Measurements from ENCODE around the gene CREM.

Gene CREM

DNA sequence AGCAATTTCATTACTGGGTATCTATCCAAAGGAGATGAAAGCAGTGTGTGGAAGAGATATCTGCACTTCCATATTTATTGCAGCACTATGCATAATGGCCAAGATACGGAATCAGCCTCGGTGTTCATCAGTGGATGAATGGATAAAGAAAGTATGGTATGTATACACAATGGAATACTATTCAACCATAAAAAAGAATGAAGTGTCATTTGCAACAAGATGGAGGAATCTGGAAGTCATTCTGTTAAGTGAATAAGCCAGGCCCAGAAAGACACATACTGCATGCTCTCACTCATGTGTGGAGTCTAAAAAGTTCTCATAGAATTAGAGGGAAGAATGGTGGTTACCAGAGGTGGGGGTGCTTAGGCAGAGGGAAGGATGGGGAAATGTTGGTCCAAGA, 35.3 kb downstream of the CREM start:
- Histone ChIP-seq H3K27ac (no peak overlapping the region), H3K4me3 (ENCODE audit: low read depth, low read length) (no peak overlapping the region), H3K36me3 (replicated peaks) (no peaks in the 10 kb centered on the region), H3K27me3 (replicated peaks) (no peaks in the 10 kb centered on the region)
- TF ChIP-seq, protein P1, sequence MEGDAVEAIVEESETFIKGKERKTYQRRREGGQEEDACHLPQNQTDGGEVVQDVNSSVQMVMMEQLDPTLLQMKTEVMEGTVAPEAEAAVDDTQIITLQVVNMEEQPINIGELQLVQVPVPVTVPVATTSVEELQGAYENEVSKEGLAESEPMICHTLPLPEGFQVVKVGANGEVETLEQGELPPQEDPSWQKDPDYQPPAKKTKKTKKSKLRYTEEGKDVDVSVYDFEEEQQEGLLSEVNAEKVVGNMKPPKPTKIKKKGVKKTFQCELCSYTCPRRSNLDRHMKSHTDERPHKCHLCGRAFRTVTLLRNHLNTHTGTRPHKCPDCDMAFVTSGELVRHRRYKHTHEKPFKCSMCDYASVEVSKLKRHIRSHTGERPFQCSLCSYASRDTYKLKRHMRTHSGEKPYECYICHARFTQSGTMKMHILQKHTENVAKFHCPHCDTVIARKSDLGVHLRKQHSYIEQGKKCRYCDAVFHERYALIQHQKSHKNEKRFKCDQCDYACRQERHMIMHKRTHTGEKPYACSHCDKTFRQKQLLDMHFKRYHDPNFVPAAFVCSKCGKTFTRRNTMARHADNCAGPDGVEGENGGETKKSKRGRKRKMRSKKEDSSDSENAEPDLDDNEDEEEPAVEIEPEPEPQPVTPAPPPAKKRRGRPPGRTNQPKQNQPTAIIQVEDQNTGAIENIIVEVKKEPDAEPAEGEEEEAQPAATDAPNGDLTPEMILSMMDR (IDR thresholded peaks at IDR 0.05; ENCODE audit: low read depth, low read length, missing control alignments): no peak
- in situ Hi-C loops (cut with HindIII; ENCODE audit: low pct_ligation_motif_present, low sequenced_read_pairs): no loop called here
- DNase-seq: no peak

DNA sequence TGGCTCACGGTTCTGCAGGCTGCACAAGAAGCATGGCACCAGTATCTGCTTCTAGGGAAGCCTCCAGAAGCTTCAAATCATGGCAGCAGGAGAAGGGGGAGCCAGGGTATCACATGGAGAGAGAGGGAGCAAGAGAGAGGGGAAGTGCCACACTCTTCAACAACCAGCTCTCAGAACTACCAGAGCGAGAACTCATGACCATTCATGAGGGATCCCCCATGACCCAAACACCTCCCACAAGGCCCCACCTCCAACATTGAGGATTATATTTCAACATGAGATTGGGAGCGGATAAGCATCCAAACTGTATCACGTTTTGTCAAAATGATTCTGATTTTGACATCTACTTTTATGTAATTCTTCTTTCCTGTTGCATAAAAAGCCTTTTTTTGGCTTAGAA, 38.5 kb downstream of the CREM start:
- DNase-seq: no peak
- TF ChIP-seq, protein P1 (IDR thresholded peaks at IDR 0.05; ENCODE audit: low read depth, low read length, missing control alignments): no peak
- Histone ChIP-seq H3K4me3 (ENCODE audit: low read depth, low read length) (no peak overlapping the region), H3K27me3 (replicated peaks) (no peaks in the 10 kb centered on the region), H3K36me3 (replicated peaks) (no peaks in the 10 kb centered on the region), H3K27ac (no peak overlapping the region)
- in situ Hi-C loops (cut with HindIII; ENCODE audit: low pct_ligation_motif_present, low sequenced_read_pairs): no loop called here

DNA sequence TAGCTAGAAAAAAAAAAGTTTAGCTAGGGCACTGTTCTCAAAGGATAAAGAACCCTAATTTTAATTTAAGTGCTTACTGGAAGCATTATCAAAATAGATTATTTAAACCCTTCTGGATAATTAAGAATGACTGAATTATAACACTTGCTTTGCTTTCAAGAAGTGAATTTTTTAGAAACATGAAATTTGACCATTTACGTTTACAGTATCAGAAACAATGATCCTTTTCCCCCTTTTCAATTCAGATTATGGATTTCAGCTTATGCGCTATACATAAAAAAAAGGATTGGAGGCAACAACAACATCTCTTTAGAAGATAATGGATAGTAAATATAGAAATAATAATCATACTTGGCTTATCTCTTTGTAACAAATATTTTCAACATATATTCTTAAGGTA, 39.2 kb downstream of the CREM start:
- Histone ChIP-seq H3K27me3 (replicated peaks) (no peaks in the 10 kb centered on the region), H3K27ac (no peak overlapping the region), H3K4me3 (ENCODE audit: low read depth, low read length) (no peak overlapping the region), H3K36me3 (replicated peaks) (no peaks in the 10 kb centered on the region)
- TF ChIP-seq, protein P1 (IDR thresholded peaks at IDR 0.05; ENCODE audit: low read depth, low read length, missing control alignments): no peak
- DNase-seq: no peak
- in situ Hi-C loops (cut with HindIII; ENCODE audit: low pct_ligation_motif_present, low sequenced_read_pairs): no loop called here

DNA sequence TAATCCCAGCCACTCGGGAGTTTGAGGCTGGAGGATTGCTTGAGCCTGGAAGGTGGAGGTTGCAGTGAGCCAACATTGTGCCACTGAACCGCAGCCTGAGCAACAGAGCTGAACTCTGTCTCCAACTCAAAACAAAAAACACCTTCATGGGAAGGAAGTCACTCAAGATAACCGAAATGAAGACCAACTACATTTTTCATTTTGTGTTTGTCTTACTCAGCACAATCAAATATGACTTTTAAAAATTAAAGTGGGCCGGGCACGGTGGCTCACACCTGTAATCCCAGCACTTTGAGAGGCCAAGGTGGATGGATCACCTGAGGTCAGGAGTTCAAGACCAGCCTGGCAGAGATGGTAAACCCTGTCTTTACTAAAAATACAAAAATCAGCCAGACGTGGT, 40.0 kb downstream of the CREM start:
- no peaks in the 10 kb centered on the region for H3K27me3 ChIP-seq (replicated peaks)
- H3K4me3 ChIP-seq (ENCODE audit: low read depth, low read length): no peak overlapping the region
- TF ChIP-seq, protein P1 (IDR thresholded peaks at IDR 0.05; ENCODE audit: low read depth, low read length, missing control alignments): no peak
- in situ Hi-C loops (cut with HindIII; ENCODE audit: low pct_ligation_motif_present, low sequenced_read_pairs): no loop called here
- no peaks in the 10 kb centered on the region for H3K36me3 ChIP-seq (replicated peaks)
- H3K27ac ChIP-seq: no peak overlapping the region
- no peak for DNase-seq

DNA sequence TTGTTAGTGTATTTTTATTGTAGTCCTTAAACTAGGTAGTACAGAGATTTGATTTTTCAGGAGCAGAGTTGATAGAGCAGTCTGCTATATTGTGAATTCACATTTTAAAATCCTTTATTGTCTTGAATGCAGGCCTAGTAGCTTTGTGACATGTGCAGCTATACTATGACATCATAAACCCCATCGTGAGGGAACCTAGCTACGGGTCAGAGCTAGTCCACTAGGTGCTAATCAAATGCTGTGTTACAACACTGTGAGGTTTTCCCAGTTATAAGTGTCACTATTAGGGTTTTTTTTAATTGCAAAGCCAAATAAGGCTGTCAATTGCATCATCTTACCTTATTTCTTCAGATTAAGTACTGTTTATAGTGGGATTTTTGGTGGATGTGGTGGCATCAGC, 40.7 kb downstream of the CREM start:
- Histone ChIP-seq H3K36me3 (replicated peaks) (no peaks in the 10 kb centered on the region), H3K27ac (no peak overlapping the region), H3K4me3 (ENCODE audit: low read depth, low read length) (no peak overlapping the region), H3K27me3 (replicated peaks) (no peaks in the 10 kb centered on the region)
- in situ Hi-C loops (cut with HindIII; ENCODE audit: low pct_ligation_motif_present, low sequenced_read_pairs): no loop called here
- no peak for DNase-seq
- TF ChIP-seq, protein P1 (IDR thresholded peaks at IDR 0.05; ENCODE audit: low read depth, low read length, missing control alignments): no peak

DNA sequence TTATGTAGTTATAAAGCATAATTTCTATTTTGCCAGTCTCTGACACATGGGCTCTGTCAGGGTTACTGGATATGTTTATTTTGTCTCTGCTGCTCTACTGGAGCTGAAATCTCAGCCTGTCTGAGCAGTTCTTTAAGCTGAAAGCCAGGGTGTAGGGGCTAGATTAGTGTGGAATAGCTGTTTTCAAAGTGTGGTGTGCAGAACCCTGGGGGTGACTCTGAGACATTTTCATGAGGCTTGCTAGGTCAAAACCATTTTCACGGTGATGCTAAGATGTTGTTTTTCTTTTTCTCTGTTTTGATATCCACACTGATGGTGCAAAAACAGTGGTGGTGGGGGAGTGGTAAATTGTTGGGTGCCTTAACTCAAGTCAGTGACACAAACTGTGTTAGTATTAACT, 45.5 kb downstream of the CREM start:
- no peaks in the 10 kb centered on the region for H3K36me3 ChIP-seq (replicated peaks)
- H3K4me3 ChIP-seq (ENCODE audit: low read depth, low read length): no peak overlapping the region
- no peaks in the 10 kb centered on the region for H3K27me3 ChIP-seq (replicated peaks)
- in situ Hi-C loops (cut with HindIII; ENCODE audit: low pct_ligation_motif_present, low sequenced_read_pairs): no loop called here
- TF ChIP-seq, protein P1 (IDR thresholded peaks at IDR 0.05; ENCODE audit: low read depth, low read length, missing control alignments): no peak
- H3K27ac ChIP-seq: no peak overlapping the region
- DNase-seq: no peak

Data from brain microvascular endothelial cell (primary cell).